C4-2B (cell line): ENCODE results near the gene HOXA9.

Experiments
- H3K27ac ChIP-seq: fragments of 450-650 bp; 2 replicates; pipeline ENCODE4 v1.5.1; 2017
- ZFX ChIP-seq: fragments of 450-650 bp; IDR thresholded peaks from 2 replicates; pipeline ENCODE4 v1.6.1; 2017
- TF ChIP-seq, protein P1 (sequence below): fragments of 450-650 bp; conservative IDR thresholded peaks from 2 replicates; pipeline ENCODE4 v1.5.1; 2017; ENCODE audit warnings: mild to moderate bottlenecking

The HOXA9 gene

DNA sequence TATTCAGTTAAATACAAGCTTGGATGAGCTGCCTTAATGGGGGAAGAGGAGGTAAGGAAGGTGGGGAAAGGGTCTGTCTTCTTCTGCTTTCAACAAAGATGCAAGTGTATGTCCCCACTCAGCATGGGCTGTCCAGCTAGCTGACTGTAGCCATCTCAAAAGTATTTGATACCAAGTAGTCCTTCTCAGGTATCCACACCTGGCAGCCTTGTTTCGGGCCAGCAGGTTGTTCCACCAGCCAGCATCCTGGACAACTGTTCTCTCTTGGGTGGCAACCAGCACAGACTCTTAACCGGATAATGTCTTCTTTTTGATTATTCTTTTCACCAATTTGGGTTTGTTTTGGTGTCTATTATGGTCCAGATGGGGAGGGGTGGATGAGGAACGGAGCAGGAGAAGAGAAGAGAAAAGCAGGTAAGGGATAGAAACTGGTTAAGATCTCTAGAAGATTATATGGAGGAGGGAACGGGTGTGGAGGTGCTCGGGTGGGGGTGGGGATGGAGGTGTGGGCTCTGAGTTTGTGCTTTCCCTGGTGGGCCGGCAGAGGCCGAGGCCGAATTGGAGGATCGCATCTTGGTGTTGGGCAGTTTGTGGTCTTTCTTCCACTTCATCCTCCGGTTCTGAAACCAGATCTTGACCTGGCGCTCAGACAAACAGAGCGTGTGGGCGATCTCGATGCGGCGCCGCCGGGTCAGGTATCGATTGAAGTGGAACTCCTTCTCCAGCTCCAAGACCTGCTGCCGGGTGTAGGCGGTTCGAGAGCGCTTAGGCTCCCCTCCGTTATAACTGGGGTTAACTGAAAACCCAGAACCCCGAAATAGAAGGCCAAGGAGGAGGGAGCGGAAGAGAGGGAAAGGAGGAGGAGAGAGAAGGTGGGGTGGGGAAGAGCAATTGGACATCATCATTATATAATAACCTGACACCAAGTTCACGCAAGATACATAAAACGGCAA is 36.3 kb downstream of the HOXA9 start:
- TF ChIP-seq, protein P1, sequence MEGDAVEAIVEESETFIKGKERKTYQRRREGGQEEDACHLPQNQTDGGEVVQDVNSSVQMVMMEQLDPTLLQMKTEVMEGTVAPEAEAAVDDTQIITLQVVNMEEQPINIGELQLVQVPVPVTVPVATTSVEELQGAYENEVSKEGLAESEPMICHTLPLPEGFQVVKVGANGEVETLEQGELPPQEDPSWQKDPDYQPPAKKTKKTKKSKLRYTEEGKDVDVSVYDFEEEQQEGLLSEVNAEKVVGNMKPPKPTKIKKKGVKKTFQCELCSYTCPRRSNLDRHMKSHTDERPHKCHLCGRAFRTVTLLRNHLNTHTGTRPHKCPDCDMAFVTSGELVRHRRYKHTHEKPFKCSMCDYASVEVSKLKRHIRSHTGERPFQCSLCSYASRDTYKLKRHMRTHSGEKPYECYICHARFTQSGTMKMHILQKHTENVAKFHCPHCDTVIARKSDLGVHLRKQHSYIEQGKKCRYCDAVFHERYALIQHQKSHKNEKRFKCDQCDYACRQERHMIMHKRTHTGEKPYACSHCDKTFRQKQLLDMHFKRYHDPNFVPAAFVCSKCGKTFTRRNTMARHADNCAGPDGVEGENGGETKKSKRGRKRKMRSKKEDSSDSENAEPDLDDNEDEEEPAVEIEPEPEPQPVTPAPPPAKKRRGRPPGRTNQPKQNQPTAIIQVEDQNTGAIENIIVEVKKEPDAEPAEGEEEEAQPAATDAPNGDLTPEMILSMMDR = no peak
- no peak for TF ChIP-seq ZFX
- H3K27ac ChIP-seq = no peak overlapping the region

DNA sequence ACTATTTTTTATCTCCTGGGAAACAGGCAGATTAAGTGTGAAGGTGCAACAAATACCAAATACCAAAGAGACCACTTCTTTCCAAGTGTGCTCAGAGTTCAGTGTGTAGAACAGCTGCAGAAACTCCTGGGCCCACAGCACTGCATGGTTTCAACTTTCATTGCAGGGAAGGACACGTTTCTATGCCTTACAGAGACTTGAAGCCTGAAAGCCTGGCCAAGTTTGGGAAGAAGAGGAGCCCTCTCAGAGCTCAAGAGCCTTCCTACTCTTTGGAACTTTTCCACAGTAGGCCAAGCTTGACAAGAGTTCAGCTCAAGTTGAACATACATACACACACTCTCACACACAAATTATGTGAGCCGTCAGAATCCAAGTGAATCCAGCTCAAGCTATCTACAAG is 37.3 kb downstream of the HOXA9 start:
- no peak for TF ChIP-seq ZFX
- TF ChIP-seq, protein P1 = no peak
- no peak overlapping the region for H3K27ac ChIP-seq

DNA sequence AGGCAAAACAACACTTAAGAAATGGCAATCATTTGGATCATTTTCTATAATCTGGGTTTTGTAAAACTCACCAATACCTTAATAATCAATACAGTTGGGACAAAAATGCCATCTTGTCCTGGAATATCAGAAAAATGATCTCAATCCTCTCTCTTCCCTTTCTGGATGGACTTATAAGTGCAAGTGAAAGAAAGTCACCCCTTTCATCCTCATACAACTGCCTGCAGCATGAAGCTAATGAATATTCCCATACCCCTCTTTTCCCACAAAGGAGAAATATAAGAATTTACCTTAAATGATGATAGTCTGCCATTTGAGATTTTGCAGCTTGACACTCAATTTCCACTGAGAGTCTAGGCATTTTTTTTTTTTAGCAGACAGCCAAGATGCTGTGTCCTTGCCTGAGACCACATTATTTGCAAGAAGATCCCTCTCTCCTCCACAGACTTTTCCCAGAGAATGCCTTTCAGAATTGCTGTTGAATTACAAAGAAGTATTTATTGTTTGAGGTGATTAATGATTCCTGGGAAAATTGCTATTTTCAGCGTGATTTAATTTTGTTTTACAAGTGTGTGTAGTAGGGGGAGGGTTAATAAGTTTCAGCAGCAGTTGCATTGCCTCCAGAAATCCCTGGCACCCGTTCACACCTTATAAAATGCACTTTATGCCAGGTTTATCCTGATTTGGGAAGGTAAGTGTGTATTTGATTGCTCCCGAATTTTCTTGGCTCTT is 38.6 kb downstream of the HOXA9 start:
- no peak for TF ChIP-seq ZFX
- TF ChIP-seq, protein P1 = no peak
- H3K27ac ChIP-seq = no peak overlapping the region

DNA sequence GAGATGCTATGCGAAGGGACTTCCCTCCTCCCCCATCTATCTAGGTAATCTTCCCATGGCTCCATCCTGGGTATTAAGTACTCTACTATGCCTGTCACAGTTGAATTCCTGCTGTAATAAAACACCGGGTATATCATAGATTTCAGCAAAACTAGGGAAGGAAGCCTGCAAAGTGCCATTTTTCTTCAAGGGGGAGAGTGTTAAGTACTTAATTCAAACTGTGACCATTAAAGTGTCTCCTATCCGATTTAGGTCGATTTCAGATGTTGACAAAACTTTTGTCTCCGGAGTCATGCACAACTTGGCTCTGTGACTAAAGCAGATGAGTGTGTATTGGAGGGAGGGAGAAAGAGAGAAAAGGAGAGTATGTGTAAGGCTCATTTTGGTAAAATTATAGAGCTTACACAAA is 39.3 kb downstream of the HOXA9 start:
- H3K27ac ChIP-seq = no peak overlapping the region
- no peak for TF ChIP-seq ZFX
- TF ChIP-seq, protein P1 = no peak

DNA sequence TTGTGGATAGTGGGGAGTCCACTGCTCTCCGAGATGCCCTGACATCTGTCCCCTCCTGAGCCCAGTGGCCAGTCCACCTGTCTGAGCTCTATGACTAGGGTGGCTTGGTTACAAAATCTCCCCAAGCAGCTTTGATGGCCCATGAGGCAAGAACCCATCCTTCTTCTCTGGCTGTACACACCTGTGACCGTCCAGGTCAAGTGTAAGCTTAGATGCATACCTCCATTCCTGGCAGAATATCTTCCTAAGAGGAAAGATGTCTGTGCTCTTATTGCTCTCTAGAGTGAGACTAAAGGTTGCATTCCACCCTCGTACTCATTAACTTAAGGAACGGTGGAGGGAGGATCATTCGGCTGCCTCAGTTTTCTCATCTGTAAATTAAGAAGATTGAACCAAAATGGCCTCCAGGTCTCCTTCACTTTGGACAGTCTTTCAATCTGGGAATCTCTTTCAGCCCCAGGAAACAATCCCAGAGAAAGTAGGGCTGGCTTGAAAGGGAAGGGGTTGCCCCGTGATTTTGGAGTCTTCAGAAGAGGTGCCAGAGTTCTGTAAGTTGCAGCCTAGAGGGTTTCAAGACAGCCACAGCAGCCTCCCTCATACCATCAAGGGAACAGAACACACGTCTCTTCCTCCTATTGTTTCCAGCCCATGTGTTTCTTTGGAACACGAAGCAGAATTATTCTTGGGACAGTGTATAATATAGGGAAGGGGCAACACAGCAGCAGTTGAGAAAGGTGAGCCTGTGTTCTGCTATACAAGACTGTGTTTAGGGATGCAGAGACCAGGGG is 40.2 kb downstream of the HOXA9 start:
- TF ChIP-seq ZFX = no peak
- TF ChIP-seq, protein P1 = no peak

DNA sequence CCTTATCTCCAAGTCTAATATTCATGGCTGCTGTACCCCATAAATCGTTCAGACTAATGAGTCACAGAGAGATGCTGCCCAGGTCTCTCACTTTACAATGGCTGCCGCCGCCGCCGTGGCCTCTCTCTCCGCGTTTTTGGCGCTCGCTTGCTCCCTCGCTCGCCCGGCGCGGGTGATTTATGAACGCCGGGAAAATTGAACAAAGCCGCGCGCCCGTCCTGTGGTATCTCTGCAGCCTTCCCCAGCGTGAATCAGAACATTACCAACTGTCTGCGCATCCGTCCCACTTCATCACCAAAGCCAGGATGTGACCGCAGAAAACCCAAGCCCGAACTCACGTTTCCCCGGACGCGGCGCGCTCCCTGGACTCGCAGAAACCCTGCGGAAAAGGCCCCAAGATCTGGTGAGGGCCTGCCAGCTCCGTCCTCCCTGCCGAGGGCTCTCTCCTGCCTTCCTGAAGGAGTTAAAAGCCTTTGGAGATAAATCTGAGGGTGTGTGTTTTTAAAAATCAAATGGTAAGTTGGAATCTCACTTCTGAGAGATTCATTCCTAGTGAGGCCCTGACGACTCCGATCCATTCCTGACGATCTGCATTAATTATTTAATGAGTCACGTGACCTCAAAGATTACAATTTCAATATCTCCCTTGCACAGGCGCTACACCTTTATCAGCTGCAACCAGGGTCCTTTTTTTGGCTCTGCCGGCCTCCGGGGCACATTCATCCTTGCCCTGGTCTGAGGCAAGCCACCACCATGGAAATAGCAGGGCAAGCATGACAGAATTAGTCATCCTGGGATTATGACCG is 41.0 kb downstream of the HOXA9 start:
- no peak overlapping the region for H3K27ac ChIP-seq

More for the DNA sequence above, 40.2 kb downstream of the HOXA9 start:
- no peak overlapping the region for H3K27ac ChIP-seq

More for the DNA sequence above, 41.0 kb downstream of the HOXA9 start:
- no peak for TF ChIP-seq ZFX
- TF ChIP-seq, protein P1 = no peak
